ENCODE measurements around the gene CLEC19A.

CLEC19A gene

DNA sequence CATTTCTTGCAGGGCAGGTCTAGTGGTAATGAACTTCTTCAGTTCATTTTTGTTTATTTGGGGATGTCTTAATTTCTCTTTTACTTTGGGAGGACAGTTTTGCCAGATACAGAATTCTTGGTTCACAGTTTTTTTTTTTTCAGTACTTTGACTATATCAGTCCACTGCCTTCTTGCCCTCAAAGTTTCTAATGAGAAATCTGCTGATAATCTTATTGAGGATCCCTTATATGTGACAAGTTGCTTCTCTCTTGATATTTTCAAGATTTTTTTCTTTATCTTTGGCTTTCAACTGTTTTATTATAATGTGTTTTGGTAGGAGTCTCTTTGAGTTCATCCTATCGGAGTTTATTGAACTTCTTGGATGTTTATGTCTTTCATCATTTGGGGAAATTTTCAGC lies 42.8 kb downstream of the CLEC19A start:
- no peak for DNase-seq (ENCODE audit: low read depth)

GRCh38 chr16:19329932-19330331 lies 44.4 kb downstream of the CLEC19A start:
- DNase-seq (ENCODE audit: low read depth), result no peak

DNA sequence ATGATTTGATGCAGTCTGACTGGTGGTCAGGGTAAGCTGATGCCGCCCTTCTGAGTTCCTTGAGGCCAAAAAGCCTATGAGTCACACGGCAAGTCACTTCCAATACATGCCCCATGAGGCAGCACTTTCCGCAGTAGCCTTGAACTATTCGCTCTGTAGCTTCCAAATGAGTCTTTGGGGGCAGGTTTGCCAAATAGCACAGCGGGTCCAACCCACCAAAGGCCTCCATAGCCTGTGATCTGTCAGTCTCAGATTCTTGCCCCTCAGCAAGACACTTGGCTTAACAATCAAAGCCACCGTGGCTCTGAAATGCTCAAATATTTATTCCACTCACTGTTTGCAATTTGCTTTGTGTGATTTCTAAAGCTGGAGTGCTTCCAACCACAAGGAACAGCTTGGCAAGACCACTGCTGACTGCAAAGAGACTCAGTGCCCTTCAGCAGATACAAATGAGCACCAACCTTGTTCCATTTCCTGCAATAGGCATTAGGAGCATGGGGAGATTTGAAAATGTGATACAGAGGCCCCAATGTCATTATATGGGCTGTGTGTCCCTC lies 45.4 kb downstream of the CLEC19A start:
- DNase-seq (ENCODE audit: low read depth), result no peak

GRCh38 chr16:19331794-19332193 lies 46.3 kb downstream of the CLEC19A start:
- DNase-seq (ENCODE audit: low read depth), result no peak

GRCh38 chr16:19338335-19338734 lies 52.8 kb downstream of the CLEC19A start:
- DNase-seq (ENCODE audit: low read depth), result no peak

- no peak for DNase-seq (ENCODE audit: low read depth)
Observed at GRCh38 chr16:19344224-19344801, 58.8 kb downstream of the CLEC19A start.

DNA sequence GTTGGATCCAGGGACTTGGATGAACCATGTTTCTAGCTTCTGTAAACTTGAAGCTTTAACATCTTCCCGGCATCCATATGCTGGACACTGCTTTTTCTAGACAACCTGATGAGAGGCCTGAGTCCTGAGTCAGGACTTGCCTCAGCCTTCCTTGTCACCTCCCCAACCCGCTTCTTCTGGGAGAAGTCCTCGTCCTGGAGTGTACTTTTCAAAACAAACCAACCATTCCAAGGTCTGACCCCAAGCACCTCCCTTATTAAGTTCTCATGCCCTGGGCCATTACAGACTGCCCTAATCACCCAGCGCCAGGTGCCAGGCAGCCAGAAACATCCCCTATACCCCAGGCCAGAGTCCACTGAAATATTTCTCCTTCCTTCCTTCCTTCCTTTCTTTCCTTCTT lies 59.4 kb downstream of the CLEC19A start:
- no peak for DNase-seq (ENCODE audit: low read depth)

GRCh38 chr16:19346335-19346922 lies 60.9 kb downstream of the CLEC19A start:
- DNase-seq (ENCODE audit: low read depth), result no peak

DNA sequence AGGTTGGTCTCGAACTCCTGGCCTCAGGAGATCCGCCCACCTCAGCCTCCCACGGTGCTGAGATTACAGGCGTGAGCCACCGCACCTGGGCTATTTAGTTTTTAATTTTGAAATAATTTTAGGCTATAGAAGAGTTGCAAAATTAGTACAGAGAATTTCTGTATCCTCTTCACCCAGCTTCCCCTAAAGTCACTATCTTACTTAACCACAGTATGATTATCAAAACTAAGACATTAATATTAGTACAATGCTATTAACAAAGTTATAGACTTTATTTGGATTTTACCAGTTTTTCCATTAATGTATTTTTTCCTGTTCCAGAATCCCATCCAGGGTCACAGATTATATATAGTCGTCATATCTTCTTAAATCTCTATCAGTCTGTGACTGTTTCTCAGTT lies 62.6 kb downstream of the CLEC19A start:
- DNase-seq (ENCODE audit: low read depth), result no peak

DNA sequence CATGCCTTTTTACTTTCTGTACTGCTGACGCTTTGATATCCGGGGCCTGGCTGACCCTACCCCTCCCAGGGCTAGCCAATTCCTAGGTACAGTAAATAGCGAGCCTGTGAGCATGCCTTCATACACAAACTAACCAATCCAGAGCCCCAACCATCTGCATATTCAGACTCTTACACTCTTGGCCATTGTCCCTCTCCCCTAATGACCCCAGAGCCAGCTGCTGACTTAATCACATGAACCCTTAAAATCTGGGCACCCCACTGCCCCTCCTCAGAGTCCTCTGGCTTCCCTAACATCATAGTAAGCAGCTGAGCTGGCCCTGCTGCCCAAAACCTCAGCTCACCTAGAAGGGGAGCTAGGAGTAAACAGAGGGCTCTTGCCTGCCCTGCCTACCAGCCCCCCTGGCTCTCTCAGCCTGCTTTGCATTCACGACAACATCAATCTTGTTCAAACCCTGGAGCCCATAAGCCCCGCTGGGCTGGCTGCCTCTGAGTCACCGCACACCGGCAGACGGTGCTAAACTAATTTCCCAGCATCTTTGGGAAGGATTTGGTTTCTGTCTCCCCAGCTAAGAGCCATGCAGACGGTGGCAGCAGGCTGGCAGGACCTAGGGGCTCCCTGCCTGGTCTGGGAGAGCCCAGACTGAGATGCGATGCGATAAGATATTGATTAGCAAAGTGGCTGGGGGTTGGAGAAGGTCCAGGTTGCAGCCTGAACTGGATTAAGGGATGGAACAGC lies 63.2 kb downstream of the CLEC19A start:
- no peak for DNase-seq (ENCODE audit: low read depth)

DNA sequence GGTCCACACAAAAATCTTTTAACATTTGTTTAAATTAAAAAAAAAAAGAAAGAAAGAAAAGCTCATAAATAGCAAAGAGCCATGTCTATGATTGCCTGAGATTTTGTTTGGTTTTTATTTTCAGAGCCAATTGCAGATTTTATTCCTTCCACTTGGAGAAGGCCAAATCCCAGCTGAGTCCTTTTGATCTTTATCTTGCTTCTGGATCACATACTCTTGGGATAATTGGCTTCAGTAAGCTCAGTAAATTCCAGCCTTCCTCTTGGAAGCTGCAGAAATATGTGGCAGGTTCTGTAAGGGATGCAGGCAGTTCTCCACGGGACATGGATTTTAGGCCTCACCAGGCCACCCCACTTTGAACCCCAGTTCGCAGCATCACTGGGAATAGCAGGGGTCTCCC lies 68.8 kb downstream of the CLEC19A start:
- DNase-seq (ENCODE audit: low read depth), result no peak

DNA sequence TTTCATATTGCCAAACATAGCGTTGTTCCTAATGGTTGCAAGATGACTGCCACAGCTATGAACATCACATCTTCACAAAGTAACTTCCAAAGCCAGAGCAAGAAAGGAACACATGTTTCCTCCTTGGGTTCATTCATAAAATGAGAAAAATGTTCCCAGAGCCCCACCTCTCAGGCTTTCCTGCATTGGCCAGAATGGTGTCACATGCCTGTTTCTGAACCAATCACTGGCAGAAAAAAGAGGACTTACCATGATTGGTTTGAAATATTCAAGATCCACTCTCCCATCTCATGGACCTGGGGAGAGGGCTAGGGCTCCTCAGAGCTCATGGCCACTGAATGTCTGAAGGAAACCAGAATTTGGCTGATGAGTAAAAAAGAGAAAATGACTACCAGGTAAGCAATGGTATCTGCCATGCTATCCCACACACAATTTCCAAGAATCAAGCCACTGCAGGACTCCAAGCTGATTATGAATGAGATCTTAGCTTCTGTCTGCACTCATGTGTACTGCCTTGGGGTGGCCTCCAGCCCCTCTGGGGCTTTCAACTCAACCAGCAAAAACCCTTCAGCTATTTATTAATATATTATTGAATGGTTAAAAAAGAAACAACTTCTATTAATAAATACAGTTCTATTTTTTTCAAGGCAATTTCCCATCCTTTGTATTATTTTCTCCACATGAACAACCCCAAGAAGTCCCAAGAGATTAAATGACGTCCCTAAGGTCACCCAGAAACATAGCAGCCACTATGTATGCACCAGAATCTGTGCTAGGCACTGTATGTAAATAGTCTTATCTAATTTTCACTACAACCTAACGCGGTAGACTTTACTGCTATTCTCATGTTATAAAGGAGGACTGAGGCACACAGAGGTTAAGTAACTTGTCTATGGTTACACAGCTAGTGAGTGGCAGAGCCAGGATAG lies 70.8 kb downstream of the CLEC19A start:
- no peak for DNase-seq (ENCODE audit: low read depth)

DNA sequence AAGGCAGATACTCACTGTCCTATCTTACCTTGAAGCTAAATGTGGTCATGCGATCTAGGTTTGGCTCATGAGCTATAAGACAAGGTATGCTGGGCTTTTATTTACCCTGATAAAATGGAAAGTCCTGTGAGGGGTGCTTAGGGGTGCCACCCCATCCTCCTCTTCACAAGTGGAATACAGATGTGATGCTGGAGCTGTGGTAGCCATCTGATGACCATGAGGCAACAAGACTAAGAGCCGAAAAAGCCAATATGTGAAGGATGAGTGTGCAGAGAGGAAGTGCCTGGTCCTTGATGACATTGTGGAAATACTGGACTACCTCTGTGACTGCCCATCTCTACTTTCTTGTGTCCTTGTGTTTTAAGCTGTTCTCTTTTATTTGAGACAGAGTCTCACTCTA lies 74.0 kb downstream of the CLEC19A start:
- no peak for DNase-seq (ENCODE audit: low read depth)

Data from stimulated activated CD8-positive, alpha-beta memory T cell treated with anti-CD3 and anti-CD28 coated beads, Interleukin-7, amount 100 ng/mL, for 24 hours (primary cell).